Measurements from ENCODE around the gene PRPF40A. TPM values are rescaled to one million over a fixed set of nuclear protein-coding genes. Genes with fewer than 3 reads are reported as not detected.

Gene PRPF40A
- total and polyA plus RNA-seq, 2 of the 8 experiments (the other 6 are each of a cell fraction or from before 2014, with no cell fraction given) = 85.5 to 176 TPM

DNA sequence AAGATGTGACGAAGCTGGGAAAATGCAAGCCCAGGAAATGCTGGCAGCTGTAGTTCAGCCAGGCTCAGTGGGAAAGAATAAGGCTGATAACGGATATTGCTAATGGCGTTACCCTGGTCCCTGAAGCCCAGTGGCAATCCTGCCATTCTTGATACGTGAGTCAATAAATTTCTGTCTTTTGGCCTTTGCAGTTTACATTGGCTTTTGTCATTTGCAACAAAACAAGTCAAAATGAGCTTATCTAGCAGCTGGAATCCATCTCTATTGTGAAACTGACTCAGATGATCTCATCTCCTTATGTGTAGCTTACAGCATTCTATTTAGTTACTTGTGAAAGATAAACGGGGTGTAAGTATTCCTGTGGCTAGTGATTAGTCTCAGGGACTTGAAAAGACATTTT, 44.9 kb upstream of the PRPF40A start:
- no peaks in the 10 kb centered on the region for H3K4me1 ChIP-seq (replicated peaks in 1 of 4; ENCODE audit: control insufficient read depth in 3 of 4, insufficient read depth in 4 of 4, low read length in 3 of 4)
- H3K9me3 ChIP-seq (ENCODE audit: insufficient read depth in 2 of 2, low read depth in 1 of 2, low read length in 1 of 2) = no peaks in the 10 kb centered on the region
- H3K4me3 ChIP-seq (ENCODE audit: extremely low read depth in 1 of 4, insufficient read depth in 2 of 4, low read depth in 3 of 4, low read length in 4 of 4) = no peak overlapping the region
- H3K4ac ChIP-seq (replicated peaks; ENCODE audit: insufficient read length, low read depth, low read length) = no peak overlapping the region
- no peak overlapping the region for H2BK12ac ChIP-seq (ENCODE audit: low read depth, low read length)
- H3K79me1 ChIP-seq (ENCODE audit: low read depth, low read length) = no peaks in the 10 kb centered on the region
- 83% methylated on average over 5 of the region's 5 CpGs; no CpG with 5 or more reads in 1 of the 2 experiments for WGBS, 2 experiments (ENCODE audit: extremely low coverage in 1 of 2, insufficient coverage in 1 of 2, insufficient read length in 1 of 2, insufficient replicate concordance in 2 of 2, low coverage in 1 of 2, low lambda C conversion rate in 2 of 2, missing lambda C conversion rate in 1 of 2)
- H3K14ac ChIP-seq (ENCODE audit: insufficient read length) = no peak overlapping the region
- H4K20me1 ChIP-seq (replicated peaks in 1 of 2; ENCODE audit: control insufficient read depth in 1 of 2, insufficient read depth in 2 of 2, low read length in 2 of 2) = peaks cover 0 to 2% of the 10 kb centered on the region in 2 experiments
- H3K23me2 ChIP-seq (ENCODE audit: low read depth, low read length) = no peaks in the 10 kb centered on the region
- H2AK5ac ChIP-seq (ENCODE audit: low read depth, low read length) = no peak overlapping the region
- no peak for FAIRE-seq
- peak in 1 of 2 experiments; percentile 27 for DNase-seq (ENCODE audit: low read depth in 1 of 2, low spot score in 2 of 2)
- H3K79me2 ChIP-seq (ENCODE audit: control insufficient read depth in 1 of 2, insufficient read depth in 2 of 2, low read length in 2 of 2) = no peaks in the 10 kb centered on the region
- no peak overlapping the region for H3K56ac ChIP-seq (replicated peaks; ENCODE audit: insufficient read length, low read depth, low read length)
- no peak overlapping the region for H2BK20ac ChIP-seq (ENCODE audit: low read length)
- no peak overlapping the region for H2BK120ac ChIP-seq (replicated peaks; ENCODE audit: low read depth, low read length)
- H3K23ac ChIP-seq (ENCODE audit: insufficient read length) = no peak overlapping the region
- no peak overlapping the region for H2BK5ac ChIP-seq (ENCODE audit: low read depth, low read length)
- ChIA-PET POLR2A (ENCODE audit: partially characterized antibody) (interaction anchor here (0.6 to 1.2 kb wide), 2 partner anchors 33 to 43 kb away, joined by 3 read pairs; partner anchors contain the start of gene ARL6IP6), CTCF (ENCODE audit: partially characterized antibody) (interaction anchor here (0.6 to 1.3 kb wide), 3 partner anchors 17 to 20 kb away, joined by 3 to 5 read pairs (median 3); no protein-coding TSS in a partner anchor)
- H3K36me3 ChIP-seq (ENCODE audit: control insufficient read depth in 2 of 4, insufficient read depth in 4 of 4, low read length in 3 of 4) = peaks cover 0 to 33% (median 5%) of the 10 kb centered on the region in 4 experiments; a peak in 3 of 8 replicates
- H2AFZ ChIP-seq (ENCODE audit: low read length) = no peak overlapping the region
- no peak overlapping the region for H4K91ac ChIP-seq (replicated peaks; ENCODE audit: insufficient read length, low read length)
- no peaks in the 10 kb centered on the region for H3K27me3 ChIP-seq (replicated peaks in 1 of 4; ENCODE audit: control insufficient read depth in 3 of 4, extremely low read depth in 1 of 4, insufficient read depth in 3 of 4, low read length in 3 of 4)
- H2BK15ac ChIP-seq (ENCODE audit: low read length) = no peak overlapping the region
- no peak overlapping the region for H3K18ac ChIP-seq (ENCODE audit: extremely low read depth, low read length)
- TF ChIP-seq POLR2AphosphoS5 (IDR thresholded peaks at IDR 0.05; ENCODE audit: low read depth, low read length) = no peak
- TF ChIP-seq SRF (IDR thresholded peaks at IDR 0.05; ENCODE audit: low read depth, low read length) = no peak
- TF ChIP-seq TAF1 (IDR thresholded peaks at IDR 0.05; ENCODE audit: low read depth, low read length) = no peak
- no peak for TF ChIP-seq EP300 (IDR thresholded peaks at IDR 0.05; ENCODE audit: borderline replicate concordance in 1 of 2, low read depth in 2 of 2, low read length in 2 of 2)
- TF ChIP-seq RNF2 (IDR thresholded peaks at IDR 0.05; ENCODE audit: borderline replicate concordance, low read depth, low read length, missing control alignments, poor library complexity, severe bottlenecking) = no peak
- TF ChIP-seq, protein P1, sequence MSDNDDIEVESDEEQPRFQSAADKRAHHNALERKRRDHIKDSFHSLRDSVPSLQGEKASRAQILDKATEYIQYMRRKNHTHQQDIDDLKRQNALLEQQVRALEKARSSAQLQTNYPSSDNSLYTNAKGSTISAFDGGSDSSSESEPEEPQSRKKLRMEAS (IDR thresholded peaks at IDR 0.05) = no peak
- no peak for TF ChIP-seq SIX5 (IDR thresholded peaks at IDR 0.05; ENCODE audit: low read depth, low read length)
- no peak for TF ChIP-seq CBX8 (IDR thresholded peaks at IDR 0.05; ENCODE audit: borderline replicate concordance, low read depth, low read length)
- no peak for TF ChIP-seq RAD21 (IDR thresholded peaks at IDR 0.05 in 1 of 2, conservative IDR thresholded peaks at IDR 0.05 in 1 of 2; ENCODE audit: low read depth in 2 of 2, low read length in 2 of 2)
- no peak for TF ChIP-seq HDAC2 (IDR thresholded peaks at IDR 0.05; ENCODE audit: borderline replicate concordance in 1 of 2, low read depth in 2 of 2, low read length in 2 of 2)
- no peak overlapping the region for H4K5ac ChIP-seq (ENCODE audit: insufficient read length, low read depth, low read length)
- H4K8ac ChIP-seq (ENCODE audit: extremely low read depth, insufficient read depth, low read length) = no peak overlapping the region
- H3K4me2 ChIP-seq (ENCODE audit: insufficient read depth in 1 of 2, low read depth in 2 of 2, low read length in 2 of 2) = no peak overlapping the region
- no peak overlapping the region for H3K9ac ChIP-seq (replicated peaks in 1 of 4; ENCODE audit: extremely low read depth in 1 of 4, low read depth in 3 of 4, low read length in 3 of 4)
- H3K27ac ChIP-seq (ENCODE audit: low read depth, low read length) = no peak overlapping the region

All from H1 (cell line).